A549 (cell line): ENCODE data around the gene UST. TPM values are rescaled to one million over a fixed set of nuclear protein-coding genes. Genes with fewer than 3 reads are reported as not detected.
A peak's percentile ranks its signal among the peaks of the same experiment; 100 is the strongest.

Experiments used
- ATAC-seq, 2 experiments: fragments of 200-7000 bp in 1 of 2; fragments of >200 bp in 1 of 2; cut with Nextera tagmentation in 1 of 2; cut with Tn5 transposase in 1 of 2; 3 replicates each; pipeline versions ENCODE4 v1.8.0 to v1.9.1; 2018 to 2020; ENCODE audit warnings: mild to moderate bottlenecking in 1 of 2, moderate library complexity in 1 of 2
- CTCF ChIA-PET: fragments of 300-600 bp; sonication (Branson Sonifier 250); formaldehyde crosslinking; extraction: SDS; loops from one replicate; lab custom pipeline; 2021; ENCODE audit warnings: antibody characterized with exemption, inconsistent platforms; lab: Yijun Ruan, JAX
- POLR2A ChIA-PET: fragments of 350-600 bp; formaldehyde crosslinking; extraction: SDS; loops from one replicate; lab custom pipeline; 2021; ENCODE audit warnings: antibody characterized with exemption, inconsistent platforms; lab: Yijun Ruan, JAX
- DNase-seq, 2 experiments: peaks; one replicate each; pipeline versions ENCODE4 v3.0.0 to v3.0.0-alpha.2; 2011 to 2016; ENCODE audit warnings: low read depth in 1 of 2, low spot score in 1 of 2
- FAIRE-seq: peaks from 2 replicates; lab custom pipeline; 2011; peaks lifted over from hg19 to GRCh38; lab: Jason Lieb, UNC
- H3K27ac ChIP-seq, 2 experiments: fragments of >200 bp; sonication (Bioruptor Twin); formaldehyde crosslinking; 3 replicates each; pipeline ENCODE4 v1.5.1; 2016 to 2017
- H3K4me1 ChIP-seq: fragments of >200 bp; sonication (Bioruptor Twin); formaldehyde crosslinking; 3 replicates; pipeline ENCODE4 v1.6.1; 2016
- H3K4me2 ChIP-seq: fragments of >200 bp; sonication (Bioruptor Twin); formaldehyde crosslinking; 3 replicates; pipeline ENCODE4 v1.6.1; 2016
- H3K4me3 ChIP-seq: fragments of >200 bp; sonication (Bioruptor Twin); formaldehyde crosslinking; 3 replicates; pipeline ENCODE4 v1.5.1; 2016
- H3K9me3 ChIP-seq: fragments of >200 bp; sonication (Bioruptor Twin); formaldehyde crosslinking; 3 replicates; pipeline ENCODE4 v1.6.1; 2016
- BCL3 ChIP-seq: fragments of >200 bp; sonication (Bioruptor Twin); formaldehyde crosslinking; IDR thresholded peaks from 3 replicates; pipeline ENCODE4 v1.6.1; 2016
- CHD2 ChIP-seq: fragments of 150-350 bp; IDR thresholded peaks from 2 replicates; pipeline ENCODE4 v1.6.1; 2014; ENCODE audit warnings: low read length; ENCODE audit not compliant: partially characterized antibody
- CTCF ChIP-seq: fragments of >200 bp; sonication (Bioruptor Twin); formaldehyde crosslinking; IDR thresholded peaks from 3 replicates; pipeline ENCODE4 v1.5.1; 2016
- EHF ChIP-seq: fragments of 250-450 bp; sonication (Bioruptor Pico); IDR thresholded peaks from 2 replicates; pipeline ENCODE4 v1.5.0; 2020; ENCODE audit warnings: mild to moderate bottlenecking
- EP300 ChIP-seq, 2 experiments: fragments of >200 bp; sonication (Bioruptor Twin); formaldehyde crosslinking; IDR thresholded peaks; 2 replicates in 1 of 2; 3 replicates in 1 of 2; pipeline ENCODE4 v1.6.1; 2016 to 2017
- ESRRA ChIP-seq: fragments of 150-350 bp; IDR thresholded peaks from 2 replicates; pipeline ENCODE4 v1.6.1; 2014; ENCODE audit warnings: mild to moderate bottlenecking, low read length, borderline replicate concordance
- FOSB ChIP-seq: fragments of 250-450 bp; sonication (Bioruptor Pico); IDR thresholded peaks from 2 replicates; pipeline ENCODE4 v1.5.0; 2020; ENCODE audit warnings: mild to moderate bottlenecking, moderate library complexity
- HDAC2 ChIP-seq: fragments of 200-600 bp; sonication (generic); IDR thresholded peaks from 2 replicates; pipeline ENCODE4 v1.6.1; 2016
- HOXB5 ChIP-seq: fragments of 250-450 bp; sonication (Bioruptor Pico); IDR thresholded peaks from 2 replicates; pipeline ENCODE4 v1.5.0; 2020; ENCODE audit warnings: mild to moderate bottlenecking, moderate library complexity
- KDM1A ChIP-seq: fragments of 200-600 bp; sonication (generic); IDR thresholded peaks from 2 replicates; pipeline ENCODE4 v1.6.1; 2016; ENCODE audit warnings: low read depth, mild to moderate bottlenecking
- KDM5A ChIP-seq: fragments of 200-600 bp; sonication (generic); IDR thresholded peaks from 2 replicates; pipeline ENCODE4 v1.6.1; 2016; ENCODE audit warnings: antibody characterized with exemption, mild to moderate bottlenecking
- MAFK ChIP-seq: fragments of 450-650 bp; IDR thresholded peaks from 2 replicates; pipeline ENCODE4 v1.6.1; 2014; ENCODE audit not compliant: partially characterized antibody
- MAX ChIP-seq: IDR thresholded peaks from 2 replicates; pipeline ENCODE4 v1.6.1; 2012
- MYC ChIP-seq: IDR thresholded peaks from 2 replicates; pipeline ENCODE4 v1.6.1; 2012; ENCODE audit warnings: mild to moderate bottlenecking, inconsistent platforms, low read length, improper control_type of control experiment, borderline replicate concordance
- NFE2L2 ChIP-seq: fragments of 150-350 bp; conservative IDR thresholded peaks from 2 replicates; pipeline ENCODE4 v1.6.1; 2014; ENCODE audit warnings: low read length
- PHF8 ChIP-seq: fragments of 200-600 bp; sonication (generic); IDR thresholded peaks from 2 replicates; pipeline ENCODE4 v1.6.1; 2016; ENCODE audit warnings: low read depth, mild to moderate bottlenecking, antibody characterized with exemption, moderate library complexity, borderline replicate concordance
- RCOR1 ChIP-seq: fragments of 150-350 bp; IDR thresholded peaks from 2 replicates; pipeline ENCODE4 v1.6.1; 2014; ENCODE audit warnings: antibody characterized with exemption, low read length, low read depth
- SMC3 ChIP-seq: fragments of >200 bp; sonication (Bioruptor Twin); formaldehyde crosslinking; IDR thresholded peaks from 3 replicates; pipeline ENCODE4 v1.6.1; 2018; ENCODE audit warnings: inconsistent platforms
- ZFP36 ChIP-seq: fragments of 450-650 bp; IDR thresholded peaks from 2 replicates; pipeline ENCODE4 v1.6.1; 2014; ENCODE audit warnings: borderline replicate concordance; ENCODE audit not compliant: partially characterized antibody
- ZNF302 ChIP-seq: fragments of 250-450 bp; sonication (Bioruptor Pico); IDR thresholded peaks from 2 replicates; pipeline ENCODE4 v1.9.0; 2021; ENCODE audit warnings: inconsistent platforms, mild to moderate bottlenecking, moderate library complexity
- ZSCAN20 ChIP-seq: fragments of 250-450 bp; sonication (Bioruptor Pico); IDR thresholded peaks from 2 replicates; pipeline ENCODE4 v1.8.0; 2022; ENCODE audit warnings: mild to moderate bottlenecking, moderate library complexity
- WGBS: methylation state at CpG from one replicate; pipeline ENCODE4 v1.1.6; 2017; ENCODE audit errors: missing lambda C conversion rate; 5-methylcytosine and 5-hydroxymethylcytosine counted together
- polyA plus RNA-seq, 4 experiments: library from polyadenylated mRNA; depleted of rRNA in 3 of 4; stranded (reverse); fragments of >200 nt; fragmentation: RNase III in 1 of 4; extraction: RNeasy Plus Mini Kit Qiagen cat#74134 plus additional on column Dnase treatment in 1 of 4; gene quantifications; 2 replicates in 3 of 4; 3 replicates in 1 of 4; pipeline ENCODE4 v1.2.3, GENCODE V29; 2011 to 2017
- TF ChIP-seq, protein P1 (sequence below): fragments of 200-600 bp; sonication (generic); IDR thresholded peaks from 2 replicates; pipeline ENCODE4 v1.6.1; 2016; ENCODE audit warnings: antibody characterized with exemption, mild to moderate bottlenecking, moderate library complexity

The UST gene
- polyA plus RNA-seq, 2 of the 4 experiments (the other 2 are of a cell fraction): 0.54 to 1.7 TPM

DNA sequence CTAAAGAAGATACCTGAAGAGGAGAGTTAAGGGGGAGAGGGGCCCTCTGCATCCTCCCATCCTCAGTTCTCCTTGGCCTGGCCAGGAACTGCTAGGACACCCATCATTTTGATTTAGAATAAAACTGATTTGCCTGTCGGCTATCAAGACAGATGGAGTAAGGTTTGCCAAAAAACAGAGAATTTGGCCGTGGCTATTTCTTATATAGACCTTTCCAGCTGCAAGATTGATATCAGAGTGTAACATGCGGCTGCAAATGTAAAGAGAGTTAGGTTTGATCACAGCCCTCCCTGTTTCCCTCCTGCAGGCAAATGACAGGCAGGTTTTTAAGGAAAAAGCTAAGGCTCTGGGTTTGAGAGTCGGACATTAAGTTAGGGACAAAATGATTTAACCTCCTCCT is 344.1 kb downstream of the UST start:
- ATAC-seq (no peak), DNase-seq (no peak), FAIRE-seq (no peak)
- H3K9me3 ChIP-seq: no peaks in the 10 kb centered on the region
- peaks cover 10% of the 10 kb centered on the region; the same call in 2 of the 3 replicates for H3K4me1 ChIP-seq
- CTCF ChIA-PET: interaction anchor here (1.3 kb wide), 1 partner anchor 341 kb away, joined by 7 read pairs; no protein-coding TSS in a partner anchor
- H3K4me2 ChIP-seq: no peak overlapping the region
- H3K27ac ChIP-seq: no peak overlapping the region
- H3K4me3 ChIP-seq: no peak overlapping the region
- TF ChIP-seq HDAC2: no peak
- TF ChIP-seq ZNF302 (CRISPR knock-in tag): no peak
- TF ChIP-seq, protein P1, sequence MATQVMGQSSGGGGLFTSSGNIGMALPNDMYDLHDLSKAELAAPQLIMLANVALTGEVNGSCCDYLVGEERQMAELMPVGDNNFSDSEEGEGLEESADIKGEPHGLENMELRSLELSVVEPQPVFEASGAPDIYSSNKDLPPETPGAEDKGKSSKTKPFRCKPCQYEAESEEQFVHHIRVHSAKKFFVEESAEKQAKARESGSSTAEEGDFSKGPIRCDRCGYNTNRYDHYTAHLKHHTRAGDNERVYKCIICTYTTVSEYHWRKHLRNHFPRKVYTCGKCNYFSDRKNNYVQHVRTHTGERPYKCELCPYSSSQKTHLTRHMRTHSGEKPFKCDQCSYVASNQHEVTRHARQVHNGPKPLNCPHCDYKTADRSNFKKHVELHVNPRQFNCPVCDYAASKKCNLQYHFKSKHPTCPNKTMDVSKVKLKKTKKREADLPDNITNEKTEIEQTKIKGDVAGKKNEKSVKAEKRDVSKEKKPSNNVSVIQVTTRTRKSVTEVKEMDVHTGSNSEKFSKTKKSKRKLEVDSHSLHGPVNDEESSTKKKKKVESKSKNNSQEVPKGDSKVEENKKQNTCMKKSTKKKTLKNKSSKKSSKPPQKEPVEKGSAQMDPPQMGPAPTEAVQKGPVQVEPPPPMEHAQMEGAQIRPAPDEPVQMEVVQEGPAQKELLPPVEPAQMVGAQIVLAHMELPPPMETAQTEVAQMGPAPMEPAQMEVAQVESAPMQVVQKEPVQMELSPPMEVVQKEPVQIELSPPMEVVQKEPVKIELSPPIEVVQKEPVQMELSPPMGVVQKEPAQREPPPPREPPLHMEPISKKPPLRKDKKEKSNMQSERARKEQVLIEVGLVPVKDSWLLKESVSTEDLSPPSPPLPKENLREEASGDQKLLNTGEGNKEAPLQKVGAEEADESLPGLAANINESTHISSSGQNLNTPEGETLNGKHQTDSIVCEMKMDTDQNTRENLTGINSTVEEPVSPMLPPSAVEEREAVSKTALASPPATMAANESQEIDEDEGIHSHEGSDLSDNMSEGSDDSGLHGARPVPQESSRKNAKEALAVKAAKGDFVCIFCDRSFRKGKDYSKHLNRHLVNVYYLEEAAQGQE: no peak
- TF ChIP-seq CHD2: no peak
- no peak for TF ChIP-seq NFE2L2
- no peak for TF ChIP-seq MAX
- TF ChIP-seq CTCF: no peak
- no peak for TF ChIP-seq KDM5A
- no peak for TF ChIP-seq RCOR1
- TF ChIP-seq EHF (CRISPR knock-in tag): no peak
- TF ChIP-seq KDM1A: no peak
- no peak for TF ChIP-seq SMC3
- TF ChIP-seq EP300 (IDR thresholded peaks at IDR 0.05): no peak
- POLR2A ChIA-PET: no interaction called here
- WGBS: 80% methylated on average over 4 of the region's 4 CpGs

DNA sequence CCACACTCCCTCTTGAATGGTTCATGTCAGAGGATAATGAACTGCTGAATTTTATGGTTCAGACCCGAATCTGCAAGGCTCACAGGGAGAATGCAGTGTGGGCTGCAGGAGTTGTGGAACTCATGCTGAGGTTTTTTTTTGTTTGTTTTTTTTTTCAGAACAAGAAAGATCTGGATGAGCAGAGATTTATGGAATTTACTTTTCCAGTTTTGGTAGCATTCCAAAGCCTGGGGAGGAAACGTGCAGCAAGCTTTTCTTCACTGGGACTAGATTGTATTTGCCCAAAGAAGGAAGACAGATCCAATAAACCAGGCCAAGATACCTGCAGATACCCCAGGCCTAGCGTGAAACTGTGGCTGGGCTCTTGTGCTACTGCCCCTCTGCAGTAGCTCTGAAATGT is 346.8 kb downstream of the UST start:
- CTCF ChIA-PET: interaction anchor here (3.2 kb wide), 1 partner anchor 339 kb away, joined by 10 read pairs; no protein-coding TSS in a partner anchor
- Histone ChIP-seq H3K4me2 (peak overlapping the region; percentile 28; the same call in 1 of the 3 replicates), H3K4me1 (peaks cover 10% of the 10 kb centered on the region; the same call in 2 of the 3 replicates), H3K9me3 (peaks cover 13% of the 10 kb centered on the region), H3K4me3 (no peak overlapping the region), H3K27ac (peak overlapping the region in 1 of 2 experiments; percentile 26; a peak in 1 of 6 replicates)
- POLR2A ChIA-PET: no interaction called here
- no peak for DNase-seq
- no peak for ATAC-seq
- TF ChIP-seq ZSCAN20 (CRISPR knock-in tag) (no peak), BCL3 (no peak), FOSB (CRISPR knock-in tag) (no peak), MAFK (no peak), HOXB5 (no peak), MYC (no peak), ESRRA (no peak), ZFP36 (no peak), EHF (CRISPR knock-in tag) (no peak), PHF8 (no peak)
- TF ChIP-seq, protein P1: no peak
- no peak for FAIRE-seq
- 33% methylated on average over 3 of the region's 3 CpGs for WGBS
